GM23338 (cell line): ENCODE measurements around the gene CEACAM16. TPM values are rescaled to one million over a fixed set of nuclear protein-coding genes. Genes with fewer than 3 reads are reported as not detected.
A peak's percentile ranks its signal among the peaks of the same experiment; 100 is the strongest.

Experiments
- ATAC-seq: fragments of 200-7000 bp; cut with Tn5 transposase; 3 replicates; pipeline ENCODE4 v1.9.1; 2020
- DNase-seq: peaks from one replicate; pipeline ENCODE4 v3.0.0-alpha.2; 2015; ENCODE audit warnings: low spot score
- H2AFZ ChIP-seq: fragments of 200-600 bp; sonication (generic); 2 replicates; pipeline ENCODE4 v1.8.0; 2016; ENCODE audit warnings: antibody characterized with exemption, mild to moderate bottlenecking, moderate library complexity
- H3F3A ChIP-seq: fragments of 200-600 bp; sonication (generic); replicated peaks from 2 replicates; pipeline ENCODE4 v1.8.0; 2017; ENCODE audit warnings: antibody characterized with exemption, mixed run types, low read depth
- H3K27ac ChIP-seq: fragments of 200-600 bp; sonication (generic); 2 replicates; pipeline ENCODE4 v1.6.1; 2016; ENCODE audit warnings: low read depth
- H3K27me3 ChIP-seq: fragments of 200-600 bp; sonication (generic); 2 replicates; pipeline ENCODE4 v1.8.0; 2016; ENCODE audit warnings: mild to moderate bottlenecking, mixed run types, moderate library complexity; ENCODE audit not compliant: insufficient read depth
- H3K36me3 ChIP-seq: fragments of 200-600 bp; sonication (generic); 2 replicates; pipeline ENCODE4 v1.8.0; 2016; ENCODE audit warnings: mild to moderate bottlenecking; ENCODE audit not compliant: insufficient read depth
- H3K4me1 ChIP-seq: fragments of 200-600 bp; sonication (generic); 2 replicates; pipeline ENCODE4 v1.8.0; 2016; ENCODE audit warnings: mild to moderate bottlenecking, moderate library complexity; ENCODE audit not compliant: insufficient read depth
- H3K4me2 ChIP-seq: fragments of 200-600 bp; sonication (generic); 2 replicates; pipeline ENCODE4 v1.7.1; 2017; ENCODE audit warnings: mixed run types
- H3K4me3 ChIP-seq: fragments of 200-600 bp; sonication (generic); 2 replicates; pipeline ENCODE4 v1.6.1; 2016; ENCODE audit warnings: mixed run types
- H3K79me2 ChIP-seq: fragments of 200-600 bp; sonication (generic); replicated peaks from 2 replicates; pipeline ENCODE4 v1.8.0; 2017; ENCODE audit warnings: mild to moderate bottlenecking; ENCODE audit not compliant: insufficient read depth
- H3K9me2 ChIP-seq: fragments of 200-600 bp; sonication (generic); 2 replicates; pipeline ENCODE4 v1.8.0; 2017; ENCODE audit not compliant: insufficient read depth
- H4K20me1 ChIP-seq: fragments of 200-600 bp; sonication (generic); replicated peaks from 2 replicates; pipeline ENCODE4 v1.8.0; 2017; ENCODE audit warnings: mild to moderate bottlenecking; ENCODE audit not compliant: insufficient read depth
- H3K27ac Mint-ChIP-seq: 2 replicates; pipeline ENCODE4 v1.8.0; 2020; ENCODE audit warnings: inconsistent platforms, mild to moderate bottlenecking, moderate library complexity, mixed read lengths
- H3K27me3 Mint-ChIP-seq: 3 replicates; pipeline ENCODE4 v1.8.0; 2022; ENCODE audit warnings: low read depth, mild to moderate bottlenecking, moderate library complexity, mixed read lengths, inconsistent platforms; ENCODE audit not compliant: insufficient read depth, poor library complexity
- H3K36me3 Mint-ChIP-seq: 3 replicates; pipeline ENCODE4 v1.8.0; 2021; ENCODE audit warnings: low read depth, mild to moderate bottlenecking, inconsistent platforms, moderate library complexity, mixed read lengths
- H3K4me1 Mint-ChIP-seq: 3 replicates; pipeline ENCODE4 v1.8.0; 2020; ENCODE audit warnings: mild to moderate bottlenecking, inconsistent platforms, mixed read lengths
- H3K4me3 Mint-ChIP-seq: 3 replicates; pipeline ENCODE4 v1.8.0; 2021; ENCODE audit warnings: moderate library complexity, mild to moderate bottlenecking, inconsistent platforms, mixed read lengths
- H3K9me3 Mint-ChIP-seq: 3 replicates; pipeline ENCODE4 v1.8.0; 2020; ENCODE audit warnings: moderate library complexity, mild to moderate bottlenecking, inconsistent platforms, mixed read lengths
- EZH2 ChIP-seq: fragments of 200-600 bp; sonication (generic); IDR thresholded peaks from one replicate; pipeline ENCODE4 v1.8.0; 2017; ENCODE audit warnings: antibody characterized with exemption, mild to moderate bottlenecking, low read depth; ENCODE audit not compliant: unreplicated experiment
- EZH2phosphoT487 ChIP-seq: fragments of 200-600 bp; sonication (generic); IDR thresholded peaks from one replicate; pipeline ENCODE4 v1.8.1; 2018; ENCODE audit warnings: antibody characterized with exemption; ENCODE audit not compliant: unreplicated experiment
- NANOG ChIP-seq: IDR thresholded peaks from 2 replicates; pipeline ENCODE4 v1.6.1; 2016; ENCODE audit warnings: antibody characterized with exemption, borderline replicate concordance
- POLR2AphosphoS5 ChIP-seq: IDR thresholded peaks from 2 replicates; pipeline ENCODE4 v1.6.1; 2016; ENCODE audit warnings: antibody characterized with exemption, low read depth
- STAT1 ChIP-seq: IDR thresholded peaks from one replicate; pipeline ENCODE4 v1.6.1; 2016; ENCODE audit warnings: antibody characterized with exemption; ENCODE audit not compliant: unreplicated experiment
- ZNF462 ChIP-seq: fragments of 250-450 bp; sonication (Bioruptor Pico); IDR thresholded peaks from 2 replicates; pipeline ENCODE4 v1.5.0; 2020; ENCODE audit warnings: mild to moderate bottlenecking, moderate library complexity
- polyA plus RNA-seq: library from polyadenylated mRNA; unstranded; fragments of >200 nt; fragmentation: Nextera tagmentation; extraction: Ambion mirVana; gene quantifications from 2 replicates; pipeline ENCODE4 v1.2.1, GENCODE V29; 2016
- total RNA-seq: library from RNA; depleted of rRNA; stranded (reverse); fragments of >200 nt; shearing (Covaris generic); gene quantifications from 2 replicates; pipeline ENCODE4 v1.2.3, GENCODE V29; 2014
- TF ChIP-seq, protein P1 (sequence below), 2 experiments: fragments of 200-600 bp in 1 of 2; sonication (generic) in 1 of 2; conservative IDR thresholded peaks; 2 replicates each; pipeline versions ENCODE4 v1.5.1 to v1.6.1; 2016 to 2017; ENCODE audit warnings: antibody characterized with exemption in 2 of 2, low read depth in 2 of 2, mild to moderate bottlenecking in 2 of 2, moderate library complexity in 1 of 2
- TF ChIP-seq, protein P2 (sequence below): IDR thresholded peaks from 2 replicates; pipeline ENCODE4 v1.6.1; 2016; ENCODE audit warnings: antibody characterized with exemption

Gene CEACAM16
- total and polyA plus RNA-seq, 2 experiments from 2014 or later: not detected

- H3K27ac Mint-ChIP-seq: no peak overlapping the region
- H3K36me3 ChIP-seq: no peaks in the 10 kb centered on the region
- H3K4me2 ChIP-seq: no peak overlapping the region
- H2AFZ ChIP-seq: no peak overlapping the region
- peaks cover 7% of the 10 kb centered on the region for H3K27me3 Mint-ChIP-seq
- H3K36me3 Mint-ChIP-seq: no peaks in the 10 kb centered on the region
- H3K27ac ChIP-seq: no peak overlapping the region
- no peaks in the 10 kb centered on the region for H3K9me2 ChIP-seq
- no peak overlapping the region for H3K4me3 ChIP-seq
- no peaks in the 10 kb centered on the region for H3K79me2 ChIP-seq
- H4K20me1 ChIP-seq: no peaks in the 10 kb centered on the region
- H3K4me3 Mint-ChIP-seq: no peak overlapping the region; the same call in 2 of the 3 replicates
- ATAC-seq (no peak), DNase-seq (no peak)
- H3K27me3 ChIP-seq: no peaks in the 10 kb centered on the region
- peaks cover 5% of the 10 kb centered on the region; the same call in 2 of the 3 replicates for H3K4me1 Mint-ChIP-seq
- H3F3A ChIP-seq: no peaks in the 10 kb centered on the region
- no peaks in the 10 kb centered on the region for H3K4me1 ChIP-seq
- no peak for TF ChIP-seq EZH2phosphoT487
- TF ChIP-seq, protein P1, sequence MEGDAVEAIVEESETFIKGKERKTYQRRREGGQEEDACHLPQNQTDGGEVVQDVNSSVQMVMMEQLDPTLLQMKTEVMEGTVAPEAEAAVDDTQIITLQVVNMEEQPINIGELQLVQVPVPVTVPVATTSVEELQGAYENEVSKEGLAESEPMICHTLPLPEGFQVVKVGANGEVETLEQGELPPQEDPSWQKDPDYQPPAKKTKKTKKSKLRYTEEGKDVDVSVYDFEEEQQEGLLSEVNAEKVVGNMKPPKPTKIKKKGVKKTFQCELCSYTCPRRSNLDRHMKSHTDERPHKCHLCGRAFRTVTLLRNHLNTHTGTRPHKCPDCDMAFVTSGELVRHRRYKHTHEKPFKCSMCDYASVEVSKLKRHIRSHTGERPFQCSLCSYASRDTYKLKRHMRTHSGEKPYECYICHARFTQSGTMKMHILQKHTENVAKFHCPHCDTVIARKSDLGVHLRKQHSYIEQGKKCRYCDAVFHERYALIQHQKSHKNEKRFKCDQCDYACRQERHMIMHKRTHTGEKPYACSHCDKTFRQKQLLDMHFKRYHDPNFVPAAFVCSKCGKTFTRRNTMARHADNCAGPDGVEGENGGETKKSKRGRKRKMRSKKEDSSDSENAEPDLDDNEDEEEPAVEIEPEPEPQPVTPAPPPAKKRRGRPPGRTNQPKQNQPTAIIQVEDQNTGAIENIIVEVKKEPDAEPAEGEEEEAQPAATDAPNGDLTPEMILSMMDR (conservative IDR thresholded peaks at IDR 0.05; ENCODE audit: low read depth in 2 of 2): peak in 1 of 2 experiments; percentile 41; a peak in 2 of 4 replicates
- no peaks in the 10 kb centered on the region for H3K9me3 Mint-ChIP-seq
Observed at GRCh38 chr19:44681992-44682790, 16.8 kb upstream of the CEACAM16 start.

DNA sequence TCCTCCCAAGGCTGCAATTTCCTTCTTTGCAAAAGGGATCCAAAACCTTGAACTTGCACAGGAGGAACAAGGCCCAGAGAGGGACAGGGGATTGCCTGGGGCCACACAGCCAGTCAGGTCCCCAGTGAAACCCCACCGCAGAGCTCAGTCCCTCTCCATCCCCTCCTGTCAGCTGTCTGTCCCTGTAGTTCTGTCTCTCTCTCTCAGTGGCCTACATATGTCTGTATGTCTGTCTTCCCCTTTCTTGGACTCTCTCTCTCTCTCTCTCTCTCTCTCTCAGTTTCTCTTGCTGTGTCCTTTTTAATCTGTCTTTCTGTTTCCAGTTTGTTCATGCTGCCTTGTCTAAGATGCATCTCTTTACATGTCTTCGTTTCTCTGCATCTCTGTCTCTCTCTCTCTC, 16.1 kb upstream of the CEACAM16 start:
- Mint-ChIP-seq H3K27me3 (peaks cover 7% of the 10 kb centered on the region), H3K36me3 (no peaks in the 10 kb centered on the region), H3K9me3 (no peaks in the 10 kb centered on the region), H3K4me3 (no peak overlapping the region; the same call in 2 of the 3 replicates), H3K4me1 (peaks cover 4% of the 10 kb centered on the region; the same call in 2 of the 3 replicates), H3K27ac (no peak overlapping the region)
- no peak overlapping the region for H2AFZ ChIP-seq
- no peaks in the 10 kb centered on the region for H3K9me2 ChIP-seq
- no peak overlapping the region for H3K4me3 ChIP-seq
- ATAC-seq (no peak), DNase-seq (no peak)
- H4K20me1 ChIP-seq: no peaks in the 10 kb centered on the region
- no peak overlapping the region for H3K27ac ChIP-seq
- H3F3A ChIP-seq: no peaks in the 10 kb centered on the region
- no peaks in the 10 kb centered on the region for H3K36me3 ChIP-seq
- no peaks in the 10 kb centered on the region for H3K4me1 ChIP-seq
- H3K27me3 ChIP-seq: no peaks in the 10 kb centered on the region
- H3K79me2 ChIP-seq: no peaks in the 10 kb centered on the region
- no peak overlapping the region for H3K4me2 ChIP-seq
- TF ChIP-seq STAT1: no peak
- no peak for TF ChIP-seq ZNF462 (CRISPR knock-in tag)
- no peak for TF ChIP-seq NANOG
- TF ChIP-seq, protein P2, sequence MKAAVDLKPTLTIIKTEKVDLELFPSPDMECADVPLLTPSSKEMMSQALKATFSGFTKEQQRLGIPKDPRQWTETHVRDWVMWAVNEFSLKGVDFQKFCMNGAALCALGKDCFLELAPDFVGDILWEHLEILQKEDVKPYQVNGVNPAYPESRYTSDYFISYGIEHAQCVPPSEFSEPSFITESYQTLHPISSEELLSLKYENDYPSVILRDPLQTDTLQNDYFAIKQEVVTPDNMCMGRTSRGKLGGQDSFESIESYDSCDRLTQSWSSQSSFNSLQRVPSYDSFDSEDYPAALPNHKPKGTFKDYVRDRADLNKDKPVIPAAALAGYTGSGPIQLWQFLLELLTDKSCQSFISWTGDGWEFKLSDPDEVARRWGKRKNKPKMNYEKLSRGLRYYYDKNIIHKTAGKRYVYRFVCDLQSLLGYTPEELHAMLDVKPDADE: no peak
- TF ChIP-seq EZH2: no peak
- no peak for TF ChIP-seq POLR2AphosphoS5
